Measurements from ENCODE around the gene CD9.

GRCh38 chr12:6224550-6224949 lies 24.4 kb downstream of the CD9 start:
- TF ChIP-seq CTCF (optimal IDR thresholded peaks at IDR 0.05 in 1 of 3, IDR thresholded peaks at IDR 0.05 in 1 of 3, conservative IDR thresholded peaks at IDR 0.05 in 1 of 3; ENCODE audit: extremely low read depth in 1 of 3, insufficient read depth in 2 of 3, low read length in 3 of 3) = no peak
- no peak for TF ChIP-seq EZH2 (IDR thresholded peaks at IDR 0.05; ENCODE audit: low read length)
